Measurements from ENCODE around the gene MRM2.

DNA sequence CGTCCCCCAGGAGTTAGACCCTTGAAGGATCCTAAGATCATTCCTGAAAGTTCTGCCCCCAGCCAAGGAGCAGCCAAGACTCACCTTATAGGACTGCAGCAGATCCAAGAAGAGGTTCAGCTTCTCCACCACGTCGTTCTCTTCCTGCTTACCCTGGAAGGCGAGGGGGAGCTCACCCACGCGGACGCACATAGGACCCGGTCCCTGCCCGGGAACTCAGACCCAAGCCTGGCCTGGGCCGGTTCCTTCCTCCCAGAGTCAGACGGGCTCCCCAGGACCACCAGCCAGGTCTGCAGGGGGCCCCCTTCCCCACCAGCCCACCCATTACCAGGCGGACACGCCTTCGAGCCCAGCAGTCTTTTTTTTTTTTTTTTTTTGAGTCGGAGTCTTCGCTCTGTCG is 15.6 kb upstream of the MRM2 start:
- TF ChIP-seq ZNF8 (CRISPR knock-in tag; IDR thresholded peaks at IDR 0.05) (no peak), OSR1 (CRISPR knock-in tag; IDR thresholded peaks at IDR 0.05) (no peak), TCF4 (CRISPR knock-in tag; IDR thresholded peaks at IDR 0.05; ENCODE audit: borderline replicate concordance) (no peak), ARNTL (CRISPR knock-in tag; IDR thresholded peaks at IDR 0.05; ENCODE audit: borderline replicate concordance, low read depth) (no peak), ISL1 (CRISPR knock-in tag; IDR thresholded peaks at IDR 0.05) (no peak), ZFP30 (CRISPR knock-in tag; IDR thresholded peaks at IDR 0.05) (no peak)
- TF ChIP-seq, protein P1, sequence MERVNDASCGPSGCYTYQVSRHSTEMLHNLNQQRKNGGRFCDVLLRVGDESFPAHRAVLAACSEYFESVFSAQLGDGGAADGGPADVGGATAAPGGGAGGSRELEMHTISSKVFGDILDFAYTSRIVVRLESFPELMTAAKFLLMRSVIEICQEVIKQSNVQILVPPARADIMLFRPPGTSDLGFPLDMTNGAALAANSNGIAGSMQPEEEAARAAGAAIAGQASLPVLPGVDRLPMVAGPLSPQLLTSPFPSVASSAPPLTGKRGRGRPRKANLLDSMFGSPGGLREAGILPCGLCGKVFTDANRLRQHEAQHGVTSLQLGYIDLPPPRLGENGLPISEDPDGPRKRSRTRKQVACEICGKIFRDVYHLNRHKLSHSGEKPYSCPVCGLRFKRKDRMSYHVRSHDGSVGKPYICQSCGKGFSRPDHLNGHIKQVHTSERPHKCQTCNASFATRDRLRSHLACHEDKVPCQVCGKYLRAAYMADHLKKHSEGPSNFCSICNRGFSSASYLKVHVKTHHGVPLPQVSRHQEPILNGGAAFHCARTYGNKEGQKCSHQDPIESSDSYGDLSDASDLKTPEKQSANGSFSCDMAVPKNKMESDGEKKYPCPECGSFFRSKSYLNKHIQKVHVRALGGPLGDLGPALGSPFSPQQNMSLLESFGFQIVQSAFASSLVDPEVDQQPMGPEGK (CRISPR knock-in tag; IDR thresholded peaks at IDR 0.05; ENCODE audit: borderline replicate concordance): no peak
